SHP77 (cell line): ENCODE data around the gene CBX4.

Experiments
- DNase-seq, 2 experiments: peaks; one replicate each; lab custom pipeline; 2025; lab: John Stamatoyannopoulos, UW

Gene CBX4

GRCh38 chr17:79841369-79842135 lies 2.3 kb upstream of the CBX4 start:
- DNase-seq, result no peak

- no peak for DNase-seq
These were observed 1.7 kb upstream of the CBX4 start for GRCh38 chr17:79840989-79841286.

GRCh38 chr17:79840269-79840988 lies 1.2 kb upstream of the CBX4 start:
- DNase-seq, result peak in 1 of 2 experiments; percentile 37

- peak in 1 of 2 experiments; percentile 55 for DNase-seq
These were observed 542 bp downstream of the CBX4 start for GRCh38 chr17:79838522-79839274.

GRCh38 chr17:79837888-79838521 lies 1.2 kb downstream of the CBX4 start:
- no peak for DNase-seq

- DNase-seq, result peak; percentile 27 to 76
These were observed 2.0 kb downstream of the CBX4 start for GRCh38 chr17:79836972-79837887.

GRCh38 chr17:79836510-79836971 lies 2.7 kb downstream of the CBX4 start:
- DNase-seq, result no peak

- peak; percentile 47 to 60 for DNase-seq
These were observed 3.2 kb downstream of the CBX4 start for GRCh38 chr17:79835953-79836509.

- no peak for DNase-seq
These were observed 3.8 kb downstream of the CBX4 start for GRCh38 chr17:79835470-79835899.

GRCh38 chr17:79834565-79835469 lies 4.4 kb downstream of the CBX4 start:
- DNase-seq, result no peak

- no peak for DNase-seq
These were observed 5.3 kb downstream of the CBX4 start for GRCh38 chr17:79833744-79834564.

- DNase-seq, result no peak
These were observed 6.2 kb downstream of the CBX4 start for GRCh38 chr17:79833110-79833450.

GRCh38 chr17:79832218-79833109 lies 6.8 kb downstream of the CBX4 start:
- DNase-seq, result peak in 1 of 2 experiments; percentile 42

- DNase-seq, result peak; percentile 72 to 85
These were observed 7.7 kb downstream of the CBX4 start for GRCh38 chr17:79831265-79832217.

GRCh38 chr17:79830763-79831264 lies 8.4 kb downstream of the CBX4 start:
- peak; percentile 69 to 90 for DNase-seq

- no peak for DNase-seq
These were observed 8.9 kb downstream of the CBX4 start for GRCh38 chr17:79830303-79830702.
